Activated CD8-positive, alpha-beta memory T cell treated with anti-CD3 and anti-CD28 coated beads, Interleukin-2, amount 10 ng/mL, durations not matched to agents 7 days and 5 days (primary cell): ENCODE results near the gene CDCP2. TPM values are rescaled to one million over a fixed set of nuclear protein-coding genes. Genes with fewer than 3 reads are reported as not detected.

Experiments
- ATAC-seq: fragments of 150-1000 bp; cut with Tn5 transposase; one replicate; pipeline ENCODE4 v1.10.0; 2021; ENCODE audit warnings: moderate library complexity
- CTCF ChIA-PET: fragments of 350-600 bp; sonication (Branson Sonifier 250); formaldehyde crosslinking; loops from one replicate; lab custom pipeline; 2021; ENCODE audit warnings: antibody characterized with exemption; lab: Charles Lee
- DNase-seq: peaks from one replicate; pipeline ENCODE4 v3.0.0-alpha.2; 2020
- H3K27ac Mint-ChIP-seq: one replicate; pipeline ENCODE4 v1.8.0; 2021; ENCODE audit warnings: mild to moderate bottlenecking, mixed read lengths
- H3K27me3 Mint-ChIP-seq: one replicate; pipeline ENCODE4 v1.8.0; 2021; ENCODE audit warnings: mixed read lengths
- H3K36me3 Mint-ChIP-seq: one replicate; pipeline ENCODE4 v1.8.0; 2021; ENCODE audit warnings: mild to moderate bottlenecking, mixed read lengths
- H3K4me1 Mint-ChIP-seq: one replicate; pipeline ENCODE4 v1.8.0; 2021; ENCODE audit warnings: mixed read lengths
- H3K4me3 Mint-ChIP-seq: one replicate; pipeline ENCODE4 v1.8.0; 2021; ENCODE audit warnings: mild to moderate bottlenecking, moderate library complexity, mixed read lengths
- H3K9me3 Mint-ChIP-seq: one replicate; pipeline ENCODE4 v1.8.0; 2022; ENCODE audit warnings: low read depth, mixed read lengths
- total RNA-seq, 2 experiments: library from RNA; stranded (reverse); gene quantifications; one replicate each; pipeline ENCODE4 v1.2.3, GENCODE V29; 2021

The CDCP2 gene
- total RNA-seq, 2 experiments from 2014 or later = 0.09 TPM; not detected in 1

- no peaks in the 10 kb centered on the region for H3K27me3 Mint-ChIP-seq
- H3K36me3 Mint-ChIP-seq = no peaks in the 10 kb centered on the region
- H3K9me3 Mint-ChIP-seq = no peaks in the 10 kb centered on the region
- DNase-seq (no peak), ATAC-seq (no peak)
- CTCF ChIA-PET = no interaction called here
- no peak overlapping the region for H3K27ac Mint-ChIP-seq
- H3K4me1 Mint-ChIP-seq = no peaks in the 10 kb centered on the region
- no peak overlapping the region for H3K4me3 Mint-ChIP-seq
These were observed 13.1 kb downstream of the CDCP2 start for GRCh38 chr1:54139711-54140110.

GRCh38 chr1:54138994-54139393 lies 13.8 kb downstream of the CDCP2 start:
- Mint-ChIP-seq H3K4me3 (no peak overlapping the region), H3K4me1 (no peaks in the 10 kb centered on the region), H3K27me3 (no peaks in the 10 kb centered on the region), H3K36me3 (no peaks in the 10 kb centered on the region), H3K27ac (no peak overlapping the region), H3K9me3 (no peaks in the 10 kb centered on the region)
- ATAC-seq (no peak), DNase-seq (no peak)
- CTCF ChIA-PET = no interaction called here

GRCh38 chr1:54137534-54138061 lies 15.2 kb downstream of the CDCP2 start:
- Mint-ChIP-seq H3K9me3 (no peaks in the 10 kb centered on the region), H3K27ac (no peak overlapping the region), H3K4me1 (no peaks in the 10 kb centered on the region), H3K36me3 (no peaks in the 10 kb centered on the region), H3K4me3 (no peak overlapping the region), H3K27me3 (no peaks in the 10 kb centered on the region)
- no peak for DNase-seq
- no peak for ATAC-seq
- CTCF ChIA-PET = interaction anchor here (0.9 to 1.4 kb wide), 2 partner anchors 16 to 352 kb away, joined by 3 read pairs; no protein-coding TSS in a partner anchor

- H3K36me3 Mint-ChIP-seq = no peaks in the 10 kb centered on the region
These were observed 15.8 kb downstream of the CDCP2 start for GRCh38 chr1:54136963-54137533.

GRCh38 chr1:54136269-54136896 lies 16.4 kb downstream of the CDCP2 start:
- no peak for ATAC-seq
- no peak overlapping the region for H3K27ac Mint-ChIP-seq
- H3K36me3 Mint-ChIP-seq = no peaks in the 10 kb centered on the region
- H3K4me1 Mint-ChIP-seq = no peaks in the 10 kb centered on the region
- no peaks in the 10 kb centered on the region for H3K27me3 Mint-ChIP-seq
- H3K4me3 Mint-ChIP-seq = no peak overlapping the region
- H3K9me3 Mint-ChIP-seq = no peaks in the 10 kb centered on the region
- CTCF ChIA-PET = interaction anchor here (0.6 kb wide), 1 partner anchor 223 kb away, joined by 3 read pairs; no protein-coding TSS in a partner anchor
- DNase-seq = no peak

More at GRCh38 chr1:54136963-54137533, 15.8 kb downstream of the CDCP2 start:
- DNase-seq (no peak), ATAC-seq (no peak)
- Mint-ChIP-seq H3K4me1 (no peaks in the 10 kb centered on the region), H3K9me3 (no peaks in the 10 kb centered on the region), H3K4me3 (no peak overlapping the region), H3K27me3 (no peaks in the 10 kb centered on the region), H3K27ac (no peak overlapping the region)
- CTCF ChIA-PET = interaction anchor here (0.6 to 1.4 kb wide), 3 partner anchors 16 to 353 kb away, joined by 3 read pairs; no protein-coding TSS in a partner anchor

- H3K9me3 Mint-ChIP-seq = no peaks in the 10 kb centered on the region
- CTCF ChIA-PET = no interaction called here
- no peaks in the 10 kb centered on the region for H3K4me1 Mint-ChIP-seq
- no peaks in the 10 kb centered on the region for H3K27me3 Mint-ChIP-seq
- H3K36me3 Mint-ChIP-seq = no peaks in the 10 kb centered on the region
- H3K4me3 Mint-ChIP-seq = no peak overlapping the region
- DNase-seq (no peak), ATAC-seq (no peak)
- H3K27ac Mint-ChIP-seq = no peak overlapping the region
These were observed 17.2 kb downstream of the CDCP2 start for GRCh38 chr1:54135436-54136120.

- no peak for ATAC-seq
- H3K9me3 Mint-ChIP-seq = no peaks in the 10 kb centered on the region
- H3K4me1 Mint-ChIP-seq = no peaks in the 10 kb centered on the region
- H3K36me3 Mint-ChIP-seq = no peaks in the 10 kb centered on the region
- H3K27ac Mint-ChIP-seq = no peak overlapping the region
- no peak overlapping the region for H3K4me3 Mint-ChIP-seq
- peaks cover 2% of the 10 kb centered on the region for H3K27me3 Mint-ChIP-seq
- DNase-seq = no peak
- CTCF ChIA-PET = no interaction called here
These were observed 18.5 kb downstream of the CDCP2 start for GRCh38 chr1:54134295-54134694.

GRCh38 chr1:54132495-54132894 lies 20.3 kb downstream of the CDCP2 start:
- Mint-ChIP-seq H3K27ac (no peak overlapping the region), H3K9me3 (no peaks in the 10 kb centered on the region), H3K4me3 (no peak overlapping the region), H3K4me1 (no peaks in the 10 kb centered on the region), H3K27me3 (peaks cover 5% of the 10 kb centered on the region), H3K36me3 (no peaks in the 10 kb centered on the region)
- DNase-seq = no peak
- no peak for ATAC-seq
- CTCF ChIA-PET = interaction anchor here (1.3 kb wide), 1 partner anchor 357 kb away, joined by 4 read pairs; no protein-coding TSS in a partner anchor

GRCh38 chr1:54131419-54131818 lies 21.4 kb downstream of the CDCP2 start:
- DNase-seq (no peak), ATAC-seq (no peak)
- peaks cover 6% of the 10 kb centered on the region for H3K27me3 Mint-ChIP-seq
- no peak overlapping the region for H3K27ac Mint-ChIP-seq
- no peak overlapping the region for H3K4me3 Mint-ChIP-seq
- H3K4me1 Mint-ChIP-seq = no peaks in the 10 kb centered on the region
- no peaks in the 10 kb centered on the region for H3K36me3 Mint-ChIP-seq
- CTCF ChIA-PET = interaction anchor here (1.3 kb wide), 1 partner anchor 358 kb away, joined by 4 read pairs; no protein-coding TSS in a partner anchor
- no peaks in the 10 kb centered on the region for H3K9me3 Mint-ChIP-seq

GRCh38 chr1:54129858-54130257 lies 22.9 kb downstream of the CDCP2 start:
- peaks cover 6% of the 10 kb centered on the region for H3K27me3 Mint-ChIP-seq
- H3K36me3 Mint-ChIP-seq = no peaks in the 10 kb centered on the region
- no peak for ATAC-seq
- no peak for DNase-seq
- no peak overlapping the region for H3K27ac Mint-ChIP-seq
- H3K4me1 Mint-ChIP-seq = peaks cover 6% of the 10 kb centered on the region
- no peak overlapping the region for H3K4me3 Mint-ChIP-seq
- CTCF ChIA-PET = no interaction called here
- no peaks in the 10 kb centered on the region for H3K9me3 Mint-ChIP-seq

- H3K36me3 Mint-ChIP-seq = no peaks in the 10 kb centered on the region
- CTCF ChIA-PET = no interaction called here
- no peak for ATAC-seq
- H3K27ac Mint-ChIP-seq = no peak overlapping the region
- H3K4me3 Mint-ChIP-seq = no peak overlapping the region
- no peak for DNase-seq
- no peaks in the 10 kb centered on the region for H3K9me3 Mint-ChIP-seq
- peaks cover 7% of the 10 kb centered on the region for H3K4me1 Mint-ChIP-seq
- H3K27me3 Mint-ChIP-seq = peaks cover 6% of the 10 kb centered on the region
These were observed 25.1 kb downstream of the CDCP2 start for GRCh38 chr1:54127594-54128300.

GRCh38 chr1:54126271-54126815 lies 26.5 kb downstream of the CDCP2 start:
- DNase-seq (no peak), ATAC-seq (no peak)
- H3K36me3 Mint-ChIP-seq = no peaks in the 10 kb centered on the region
- CTCF ChIA-PET = interaction anchor here (0.6 to 3.2 kb wide), 3 partner anchors 8 to 363 kb away, joined by 4 to 11 read pairs (median 4); no protein-coding TSS in a partner anchor
- H3K27ac Mint-ChIP-seq = no peak overlapping the region
- H3K4me1 Mint-ChIP-seq = peaks cover 11% of the 10 kb centered on the region
- H3K9me3 Mint-ChIP-seq = no peaks in the 10 kb centered on the region
- no peak overlapping the region for H3K4me3 Mint-ChIP-seq
- H3K27me3 Mint-ChIP-seq = peaks cover 12% of the 10 kb centered on the region
